Measurements from ENCODE around the gene TRAK2. TPM values are rescaled to one million over a fixed set of nuclear protein-coding genes. Genes with fewer than 3 reads are reported as not detected.

Gene TRAK2
- total and polyA plus RNA-seq, 2 of the 13 experiments (the other 11 are each of a cell fraction or from before 2014, with no cell fraction given) = 7.7 to 21.0 TPM

- TF ChIP-seq MNT (IDR thresholded peaks at IDR 0.05) = peak; percentile 64
- TF ChIP-seq, protein P1, sequence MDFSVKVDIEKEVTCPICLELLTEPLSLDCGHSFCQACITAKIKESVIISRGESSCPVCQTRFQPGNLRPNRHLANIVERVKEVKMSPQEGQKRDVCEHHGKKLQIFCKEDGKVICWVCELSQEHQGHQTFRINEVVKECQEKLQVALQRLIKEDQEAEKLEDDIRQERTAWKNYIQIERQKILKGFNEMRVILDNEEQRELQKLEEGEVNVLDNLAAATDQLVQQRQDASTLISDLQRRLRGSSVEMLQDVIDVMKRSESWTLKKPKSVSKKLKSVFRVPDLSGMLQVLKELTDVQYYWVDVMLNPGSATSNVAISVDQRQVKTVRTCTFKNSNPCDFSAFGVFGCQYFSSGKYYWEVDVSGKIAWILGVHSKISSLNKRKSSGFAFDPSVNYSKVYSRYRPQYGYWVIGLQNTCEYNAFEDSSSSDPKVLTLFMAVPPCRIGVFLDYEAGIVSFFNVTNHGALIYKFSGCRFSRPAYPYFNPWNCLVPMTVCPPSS (IDR thresholded peaks at IDR 0.05) = no peak
- TF ChIP-seq SMC3 (IDR thresholded peaks at IDR 0.05; ENCODE audit: low read length) = no peak
- TF ChIP-seq MLLT10 (CRISPR knock-in tag; IDR thresholded peaks at IDR 0.05) = no peak
- TF ChIP-seq ZNF546 (CRISPR knock-in tag; conservative IDR thresholded peaks at IDR 0.05) = peak; percentile 91
- TF ChIP-seq, protein P2, sequence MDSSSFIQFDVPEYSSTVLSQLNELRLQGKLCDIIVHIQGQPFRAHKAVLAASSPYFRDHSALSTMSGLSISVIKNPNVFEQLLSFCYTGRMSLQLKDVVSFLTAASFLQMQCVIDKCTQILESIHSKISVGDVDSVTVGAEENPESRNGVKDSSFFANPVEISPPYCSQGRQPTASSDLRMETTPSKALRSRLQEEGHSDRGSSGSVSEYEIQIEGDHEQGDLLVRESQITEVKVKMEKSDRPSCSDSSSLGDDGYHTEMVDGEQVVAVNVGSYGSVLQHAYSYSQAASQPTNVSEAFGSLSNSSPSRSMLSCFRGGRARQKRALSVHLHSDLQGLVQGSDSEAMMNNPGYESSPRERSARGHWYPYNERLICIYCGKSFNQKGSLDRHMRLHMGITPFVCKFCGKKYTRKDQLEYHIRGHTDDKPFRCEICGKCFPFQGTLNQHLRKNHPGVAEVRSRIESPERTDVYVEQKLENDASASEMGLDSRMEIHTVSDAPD (CRISPR knock-in tag; IDR thresholded peaks at IDR 0.05) = no peak
- TF ChIP-seq FOXJ3 (CRISPR knock-in tag; IDR thresholded peaks at IDR 0.05; ENCODE audit: borderline replicate concordance) = 0 out of 2 replicates have a peak, but pooled peaks have one; percentile 15
- peak; percentile 94 for TF ChIP-seq GABPB1 (CRISPR knock-in tag; IDR thresholded peaks at IDR 0.05)
- no peak for TF ChIP-seq ZBTB40 (IDR thresholded peaks at IDR 0.05)
- TF ChIP-seq ZBTB40 (CRISPR knock-in tag; IDR thresholded peaks at IDR 0.05) = peak; percentile 56; the same call in 1 of the 2 replicates
- TF ChIP-seq GLI4 (CRISPR knock-in tag; IDR thresholded peaks at IDR 0.05; ENCODE audit: borderline replicate concordance) = 0 out of 2 replicates have a peak, but pooled peaks have one; percentile 22
- peak; percentile 92 for TF ChIP-seq ZNF317 (CRISPR knock-in tag; IDR thresholded peaks at IDR 0.05)
- TF ChIP-seq THAP8 (CRISPR knock-in tag; IDR thresholded peaks at IDR 0.05; ENCODE audit: borderline replicate concordance) = no peak; the same call in 1 of the 2 replicates
- TF ChIP-seq ZMAT5 (CRISPR knock-in tag; IDR thresholded peaks at IDR 0.05; ENCODE audit: borderline replicate concordance, low read depth) = no peak
Measured at GRCh38 chr2:201451292-201452057, at the start of gene TRAK2, which contains the start of gene STRADB (continued).

Measured in HepG2 (cell line).